Kidney tubule cell (primary cell): ENCODE data around the gene RAB2B.
A peak's percentile ranks its signal among the peaks of the same experiment; 100 is the strongest.
"Not testable (repeated sequence)": the region's sequence is repeated elsewhere in the genome, so short reads cannot be mapped to it uniquely, and the experiment has no call there.

Experiments
- DNase-seq: peaks from one replicate; pipeline ENCODE4 v3.0.0-alpha.2; 2018; ENCODE audit warnings: low spot score

RAB2B gene

DNA sequence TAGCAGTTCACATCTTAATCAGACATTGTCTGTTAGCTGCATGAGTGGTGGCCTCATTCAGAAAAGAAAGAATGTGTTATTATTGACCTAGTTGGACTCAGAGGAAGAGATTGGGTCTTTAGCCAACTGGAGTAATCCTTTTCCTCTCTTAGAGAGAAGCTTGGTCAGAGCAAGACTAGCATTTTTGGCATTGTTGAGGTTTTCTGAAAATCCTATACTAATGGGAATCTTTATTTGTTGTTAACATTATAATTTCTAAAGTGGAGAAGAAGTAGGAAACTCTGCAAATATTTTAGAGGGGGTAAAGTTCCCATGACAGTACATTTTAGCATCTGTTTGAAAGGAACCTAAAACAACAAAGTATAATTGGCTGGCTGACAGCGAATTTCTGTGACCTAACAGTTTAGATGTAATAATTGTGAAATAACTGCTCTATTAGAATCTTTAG, 9.9 kb upstream of the RAB2B start:
- no peak for DNase-seq

DNA sequence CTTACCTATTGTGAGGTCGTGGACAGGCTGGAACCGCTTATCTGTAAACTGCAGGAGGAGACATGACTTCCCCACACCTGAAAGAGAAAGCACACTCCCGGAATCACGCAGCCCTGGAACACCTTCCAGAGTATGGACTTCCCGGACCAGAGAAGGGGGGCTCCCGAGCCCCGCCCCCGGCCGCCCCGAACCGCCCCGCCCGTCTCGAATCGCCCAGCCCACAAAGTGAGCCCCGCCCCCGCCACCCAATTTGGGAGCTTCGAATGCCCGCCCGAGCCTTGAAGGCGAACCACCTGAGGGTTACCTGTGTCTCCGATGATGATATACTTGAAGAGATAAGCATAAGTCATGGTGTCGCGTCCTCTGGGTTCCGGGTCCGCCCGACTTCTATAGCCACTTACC, 235 bp downstream of the RAB2B start:
- peak; percentile 84 for DNase-seq

DNA sequence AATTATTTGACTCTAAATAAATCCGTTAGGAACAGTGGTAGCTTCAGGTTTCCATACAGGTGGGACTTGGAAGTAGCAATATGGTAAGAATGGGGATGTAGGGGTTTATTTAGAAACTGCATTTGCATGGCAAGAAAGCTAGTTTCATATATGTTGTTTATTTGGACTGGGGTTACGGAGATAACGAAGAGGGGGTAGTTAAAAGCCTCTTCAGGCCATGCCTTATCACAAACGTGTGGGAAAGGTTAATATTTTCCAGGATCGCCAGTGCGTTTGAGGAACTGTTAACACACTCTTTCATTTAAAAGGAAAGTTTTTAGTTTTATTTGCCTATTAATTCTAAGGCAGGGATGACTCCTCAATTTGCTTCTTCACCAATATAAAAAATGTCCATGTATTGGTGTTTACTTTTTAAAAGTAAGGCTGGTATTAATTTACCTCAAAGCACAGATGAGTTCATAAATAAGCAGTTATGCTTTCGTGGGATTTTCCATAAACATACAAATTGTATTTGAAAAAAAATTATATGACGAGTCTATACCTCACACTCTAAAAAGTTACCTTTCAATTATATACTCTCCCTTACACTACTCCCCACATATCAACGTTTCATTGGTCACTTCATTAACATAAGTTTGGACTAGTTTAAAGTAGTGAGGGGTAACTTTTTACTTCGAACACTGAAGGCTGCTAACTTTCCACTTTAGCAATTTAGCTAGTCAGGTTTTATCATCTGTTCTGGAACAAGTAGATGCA, 814 bp downstream of the RAB2B start:
- DNase-seq, result no peak

DNA sequence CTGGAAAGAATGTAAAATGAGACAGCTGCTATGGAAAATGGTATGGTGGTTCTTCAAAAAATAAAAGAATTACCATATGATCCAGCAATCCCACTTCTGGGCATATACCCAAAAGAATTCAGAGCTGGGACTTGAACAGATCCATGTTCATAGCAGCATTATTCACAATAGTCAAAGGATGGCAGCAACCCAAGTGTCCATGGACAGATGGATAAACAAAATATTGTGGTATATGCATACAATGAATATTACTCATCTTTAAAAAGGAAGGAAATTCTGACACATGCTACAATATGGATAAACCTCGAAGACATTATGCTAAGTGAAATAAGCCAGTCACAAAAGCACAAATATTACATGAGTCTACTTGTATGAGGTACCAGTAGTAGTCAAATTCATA, 9.1 kb downstream of the RAB2B start:
- no peak for DNase-seq

DNA sequence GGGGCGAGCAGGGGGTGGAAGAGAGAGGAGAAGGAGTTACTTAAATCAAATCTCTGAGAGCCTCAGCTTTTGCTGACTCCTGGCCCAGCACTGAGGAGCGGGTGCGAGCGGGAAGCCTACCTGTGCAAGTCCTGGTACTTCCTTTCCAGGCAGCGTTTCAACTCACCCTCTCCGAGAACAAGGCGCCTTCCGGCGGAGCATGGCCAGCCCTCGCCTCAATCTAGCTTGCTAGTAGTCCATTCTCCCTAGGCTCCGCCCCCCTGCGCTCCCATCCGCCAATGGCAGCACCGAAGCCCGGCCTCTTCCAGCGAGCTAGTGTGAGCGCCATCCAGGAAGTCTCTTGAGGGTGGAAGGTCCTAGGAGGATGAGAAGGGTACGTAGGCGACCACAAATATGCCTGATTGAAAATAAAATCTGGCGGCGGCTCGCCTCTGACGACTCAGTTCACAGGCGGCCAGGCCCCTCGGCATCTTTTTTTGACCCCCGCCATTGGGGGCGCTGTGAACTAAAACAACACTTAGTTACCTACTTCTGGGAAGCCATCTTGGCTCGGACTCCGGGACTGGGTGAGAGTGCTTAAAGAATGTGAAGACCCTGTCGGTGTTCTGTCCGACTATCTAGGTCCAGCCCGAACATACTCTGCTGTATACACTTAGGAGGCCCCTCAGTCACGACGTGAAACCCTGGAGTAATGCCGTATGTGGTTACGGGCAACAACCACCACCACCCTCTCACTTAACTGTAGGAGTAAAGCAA, 20.7 kb downstream of the RAB2B start, which contains the start of gene CHD8:
TSS of gene CHD8 (minus strand) at position 212 of the 756 bp plus-strand sequence. CDS start 24,480 bp downstream, outside the sequence.
- DNase-seq, result peak; percentile 100

DNA sequence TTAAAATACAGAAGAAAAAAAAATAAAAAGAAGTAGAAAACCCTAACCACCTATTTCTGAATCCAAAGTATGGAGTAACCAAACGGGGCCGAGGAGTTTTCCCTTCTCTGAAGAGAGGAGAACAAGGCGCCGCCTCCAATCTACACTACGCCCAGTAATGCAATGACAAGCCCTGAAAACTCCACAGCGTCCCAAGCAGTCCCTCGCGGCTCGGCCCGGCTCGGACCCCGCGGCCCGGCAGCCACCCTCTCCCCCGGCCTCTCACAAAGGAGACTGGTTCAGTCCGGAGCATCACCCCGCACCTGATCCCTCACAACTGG, 21.2 kb downstream of the RAB2B start:
- DNase-seq, result no peak

DNA sequence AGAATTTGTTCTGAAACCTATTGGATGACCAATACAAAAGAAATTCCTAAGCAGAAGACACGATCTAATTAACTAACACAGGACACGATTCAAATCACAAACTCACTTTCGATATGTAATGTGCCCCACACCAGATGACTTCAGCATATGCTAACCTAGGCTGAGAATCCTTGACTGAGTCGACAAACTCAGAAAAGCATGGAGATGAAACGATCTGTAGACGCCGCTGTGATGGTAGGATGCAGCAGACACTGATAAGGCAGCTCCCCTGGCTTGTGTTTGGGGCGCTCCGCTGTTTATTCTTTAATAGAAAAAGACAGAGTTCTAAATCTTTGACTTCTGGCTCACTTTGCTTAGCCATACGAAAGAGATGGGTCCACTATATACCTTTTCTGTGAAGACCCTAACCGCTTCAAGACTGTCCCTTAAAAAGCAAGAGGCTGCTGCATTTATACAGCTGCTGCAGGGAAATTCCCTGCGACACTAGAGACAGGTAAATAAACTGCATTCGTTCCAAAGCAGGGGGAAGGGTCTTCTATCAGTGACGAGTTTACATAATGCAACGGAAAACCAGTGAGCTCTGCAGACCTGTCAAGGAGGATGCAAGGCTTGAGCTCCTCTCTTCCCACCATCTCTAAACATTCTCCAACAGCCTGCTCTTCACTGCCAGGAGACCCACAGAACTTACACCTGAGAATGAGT, 21.8 kb downstream of the RAB2B start:
- peak; percentile 57 for DNase-seq

DNA sequence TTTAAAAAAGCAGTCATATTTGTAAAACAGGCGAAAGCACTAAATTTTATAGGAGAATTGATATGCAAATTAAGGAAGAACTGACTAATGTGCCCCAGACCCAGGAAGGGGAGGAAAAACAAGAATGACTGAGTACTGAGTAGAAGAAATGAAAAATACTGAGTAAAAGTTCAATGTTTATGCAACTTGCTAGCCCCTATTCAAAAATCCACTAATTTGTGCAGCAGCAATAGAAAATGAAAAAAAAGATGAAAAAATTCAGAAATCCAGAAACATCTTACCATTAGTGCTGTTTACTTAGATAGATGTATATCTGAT, 26.9 kb downstream of the RAB2B start:
- no peak for DNase-seq

DNA sequence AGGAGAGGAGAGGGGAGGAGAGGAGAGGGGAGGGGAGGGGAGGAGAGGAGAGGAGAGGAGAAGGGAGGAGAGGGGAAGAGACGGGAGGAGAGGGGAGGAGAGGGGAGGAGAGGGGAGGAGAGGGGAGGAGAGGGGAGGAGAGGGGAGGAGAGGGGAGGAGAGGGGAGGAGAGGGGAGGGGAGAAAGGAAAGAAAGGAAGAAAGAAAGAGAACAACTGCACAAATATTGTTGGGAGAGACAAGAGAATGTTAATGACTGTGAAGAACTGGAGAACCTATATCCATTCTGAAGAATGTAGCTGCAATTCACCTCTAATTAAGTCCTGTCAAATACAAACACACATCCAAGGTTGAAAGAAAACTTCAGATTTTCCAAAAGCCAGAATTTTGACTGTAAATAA, 34.1 kb downstream of the RAB2B start:
- DNase-seq, result not testable (repeated sequence)

DNA sequence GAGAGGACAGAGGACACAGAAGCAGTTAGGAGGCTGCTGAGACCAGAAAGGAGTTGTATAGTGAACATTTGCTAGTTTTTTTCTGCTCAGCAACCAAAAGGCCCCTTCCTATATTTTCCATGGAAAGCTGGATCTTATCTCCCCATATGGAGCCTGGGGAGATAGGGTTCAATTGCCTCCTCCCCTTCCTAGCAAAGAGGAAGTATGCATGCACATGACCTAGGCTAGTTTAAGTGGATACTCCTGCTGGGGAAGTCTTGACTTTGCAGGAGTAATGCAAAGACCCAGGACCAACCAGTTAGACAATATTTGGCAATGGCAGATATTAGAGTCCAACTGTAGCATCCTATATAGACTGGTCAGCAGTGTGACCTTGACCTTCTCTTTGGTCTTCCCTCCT, 35.9 kb downstream of the RAB2B start:
- no peak for DNase-seq

DNA sequence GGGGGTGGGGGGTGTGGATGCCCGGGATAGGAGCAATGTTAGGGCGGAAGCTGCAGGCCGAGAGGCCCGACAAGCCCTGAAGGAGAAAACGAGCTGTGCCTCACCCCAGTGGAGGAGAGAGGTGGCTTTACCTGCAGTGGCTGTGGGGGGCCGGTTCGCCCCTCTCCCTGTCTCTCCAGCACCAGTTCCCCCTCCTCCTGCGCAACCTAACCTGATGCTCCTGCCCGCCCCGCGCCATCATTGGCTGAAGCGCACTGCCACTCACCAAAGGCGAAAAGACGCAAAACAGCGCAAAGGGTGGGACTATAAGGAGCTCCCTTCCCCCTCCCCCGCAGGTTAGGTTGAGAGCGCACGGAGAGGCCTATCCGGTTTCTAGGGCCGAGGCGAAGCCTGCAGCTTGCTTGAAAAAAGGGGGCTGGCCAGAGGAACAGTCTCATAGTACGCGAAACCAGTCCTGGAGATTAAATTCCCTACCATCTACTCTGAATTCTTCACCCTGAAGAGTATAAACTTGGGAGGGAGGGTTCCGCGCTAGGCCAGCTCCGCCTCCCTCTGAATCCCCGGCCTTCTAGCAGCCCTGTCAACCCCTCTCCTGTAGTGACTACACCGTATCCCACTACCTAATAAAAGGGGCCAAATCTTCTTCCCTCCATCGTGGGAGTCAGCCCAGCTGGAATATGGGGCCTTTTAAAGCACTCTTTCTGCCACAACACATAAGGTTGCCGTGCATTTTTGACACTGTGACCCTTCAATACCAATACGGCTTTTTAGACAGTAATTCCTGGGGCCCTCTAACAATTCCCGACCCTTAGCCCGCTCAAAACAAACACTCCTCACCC, 39.5 kb downstream of the RAB2B start:
- DNase-seq, result peak; percentile 98

DNA sequence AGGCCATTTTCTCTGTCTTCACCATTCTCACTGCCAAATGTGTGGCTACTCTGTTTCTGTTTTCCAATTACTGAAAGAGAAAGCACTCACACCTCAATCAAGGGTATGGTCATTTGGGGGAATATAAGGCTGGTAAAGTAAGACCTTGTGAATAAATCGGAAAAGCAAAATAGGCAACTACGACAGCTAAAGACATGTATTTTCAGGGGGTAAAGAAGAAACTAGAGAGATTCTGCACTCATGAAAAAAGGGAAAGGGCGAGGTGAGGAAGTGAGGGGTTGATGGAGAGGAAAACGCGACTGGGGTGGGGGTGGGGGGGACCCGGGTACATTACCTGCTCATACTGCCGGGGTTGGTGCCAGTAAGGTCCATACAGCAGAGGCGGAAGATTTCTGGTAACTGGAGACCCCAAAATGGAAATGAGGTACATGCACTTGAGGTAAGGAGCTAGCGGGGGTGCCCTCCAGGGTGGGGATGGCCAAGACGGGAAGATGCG, 40.1 kb downstream of the RAB2B start:
- no peak for DNase-seq

DNA sequence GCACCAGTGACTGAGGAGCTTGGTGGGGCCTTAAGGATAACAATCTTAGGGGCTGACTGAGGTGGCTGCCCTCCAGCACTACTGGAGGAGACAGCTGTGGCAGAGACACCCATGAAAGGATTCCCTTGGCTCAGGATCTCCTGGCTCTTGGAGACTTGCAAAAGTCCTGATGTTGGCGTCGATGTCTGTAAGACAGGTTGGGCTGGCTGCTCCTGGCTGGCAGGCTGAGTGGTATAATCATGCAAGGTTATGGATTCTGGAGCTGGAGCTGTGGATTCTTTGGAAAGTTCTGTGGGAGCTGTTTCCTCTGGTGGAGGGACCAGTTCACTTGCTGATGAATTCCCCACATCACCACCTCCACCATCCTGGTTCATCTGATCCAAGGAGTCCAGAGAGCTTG, 45.6 kb downstream of the RAB2B start:
- DNase-seq, result no peak

DNA sequence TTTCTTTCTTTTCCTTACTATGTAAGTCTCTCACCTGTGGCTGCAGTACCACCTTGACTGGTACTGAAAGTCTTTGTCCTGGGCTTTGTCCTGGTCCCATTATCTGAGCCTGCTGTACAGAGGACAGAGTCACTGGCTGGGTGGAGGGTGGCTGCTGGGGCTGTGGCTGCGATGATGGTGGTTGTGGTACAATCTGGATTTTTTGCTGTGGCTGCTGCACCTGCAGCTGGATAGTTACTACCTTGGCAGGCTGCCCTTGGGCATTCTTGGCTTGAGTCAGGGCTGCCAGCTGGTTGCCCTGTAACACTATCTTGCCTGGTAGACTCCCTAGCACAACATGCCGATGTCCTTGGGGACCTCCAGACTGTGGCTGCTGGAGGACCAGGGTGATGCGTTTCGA, 47.8 kb downstream of the RAB2B start:
- peak; percentile 11 for DNase-seq

DNA sequence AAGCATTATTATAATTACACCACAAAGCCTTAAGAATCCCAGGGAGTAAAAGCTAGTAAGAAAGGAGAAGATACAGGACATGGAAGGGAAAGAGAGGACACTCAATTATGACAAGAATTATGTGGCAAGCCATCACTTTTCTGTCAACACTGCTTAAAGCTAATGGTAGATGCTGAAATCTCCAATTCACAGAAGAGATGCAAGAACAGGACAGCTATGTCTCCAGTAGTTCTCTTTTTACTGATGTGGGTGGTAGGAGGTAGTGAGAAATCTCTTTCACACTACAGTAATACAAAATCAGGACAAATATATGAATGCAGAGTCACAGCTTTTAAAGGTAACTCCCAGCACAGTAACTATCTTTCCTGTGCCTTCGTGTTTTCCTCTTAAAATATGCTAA, 50.1 kb downstream of the RAB2B start:
- no peak for DNase-seq

DNA sequence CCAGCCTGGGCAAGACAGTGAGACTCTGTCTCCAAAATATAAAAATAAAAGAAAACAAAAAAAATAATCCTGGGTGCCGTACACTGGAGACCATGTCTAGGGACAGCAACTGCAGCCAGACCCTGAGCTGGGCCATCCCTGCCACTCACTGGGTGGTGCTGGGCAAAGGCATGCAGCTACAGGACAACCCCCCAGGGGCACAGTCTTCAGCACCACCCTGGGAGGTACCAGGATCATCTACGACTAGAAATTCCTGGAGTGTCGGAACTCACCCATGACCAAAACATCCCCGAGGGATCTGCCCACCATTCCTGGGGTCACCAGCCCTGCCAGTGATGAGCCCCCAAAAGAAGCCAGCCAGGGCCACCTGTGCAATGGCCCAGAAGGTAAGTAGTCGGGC, 57.2 kb downstream of the RAB2B start:
- no peak for DNase-seq

DNA sequence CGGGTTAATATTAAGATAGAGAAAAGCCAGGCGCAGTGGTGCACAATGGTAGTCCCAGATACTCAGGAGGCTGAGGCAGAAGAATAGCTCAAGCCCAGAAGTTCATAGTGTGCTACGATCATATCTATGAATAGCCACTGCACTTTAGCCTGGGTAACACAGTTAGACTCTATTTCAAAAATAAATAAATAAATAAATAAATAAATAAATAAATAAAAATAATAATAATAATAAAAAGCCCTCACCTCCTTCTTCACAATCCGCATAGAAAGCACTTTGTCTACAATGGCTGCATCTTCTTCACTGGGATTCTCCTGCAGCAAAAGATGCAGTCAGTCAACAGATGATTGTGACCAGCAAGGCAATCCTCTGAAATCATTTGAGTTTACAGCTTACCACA, 61.4 kb downstream of the RAB2B start:
- DNase-seq, result no peak

DNA sequence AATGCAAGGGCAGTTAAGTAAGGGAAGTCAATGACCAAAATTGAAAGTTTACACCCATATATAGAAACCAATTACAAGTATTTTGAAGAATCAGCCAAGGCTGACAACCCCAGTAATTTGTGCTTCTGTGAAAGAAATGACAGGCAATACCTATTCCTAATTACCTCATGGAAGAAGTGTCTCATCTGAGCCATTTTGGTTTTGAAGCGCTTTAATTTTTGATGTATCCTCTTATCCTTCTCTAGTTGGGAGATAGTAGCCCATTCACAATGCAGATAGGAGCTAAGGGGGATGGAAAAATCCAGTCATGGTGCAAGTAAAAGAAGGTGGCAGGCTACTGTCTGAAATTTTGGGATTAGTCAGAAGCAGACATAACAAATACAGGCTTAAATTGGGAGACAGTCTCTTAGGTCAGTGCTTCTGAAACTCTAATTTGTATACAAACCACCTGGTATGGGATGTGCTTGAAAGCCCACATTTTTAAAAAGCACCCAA, 62.6 kb downstream of the RAB2B start:
- no peak for DNase-seq
